PC-9 (cell line): ENCODE results near the gene VAX1. TPM values are rescaled to one million over a fixed set of nuclear protein-coding genes. Genes with fewer than 3 reads are reported as not detected.

Experiments
- BruUV-seq: library from RNA; stranded (reverse); fragments of 400-500 nt; replicated peaks from 2 replicates; lab custom pipeline; 2021; lab: Mats Ljungman, UMichigan
- CTCF ChIA-PET: fragments of 300-600 bp; sonication (Branson Sonifier 250); formaldehyde crosslinking; loops from one replicate; lab custom pipeline; 2022; ENCODE audit warnings: antibody characterized with exemption; lab: Charles Lee
- POLR2A ChIA-PET: fragments of 300-600 bp; sonication (Branson Sonifier 250); formaldehyde crosslinking; loops from one replicate; lab custom pipeline; 2022; ENCODE audit warnings: antibody characterized with exemption; ENCODE audit not compliant: unreplicated experiment; lab: Charles Lee
- DNase-seq, 2 experiments: peaks; one replicate each; pipeline versions ENCODE4 v3.0.0 to v3.0.0-alpha.2; 2015 to 2022; ENCODE audit warnings: mixed read lengths in 1 of 2
- H2AFZ ChIP-seq: fragments of 200-600 bp; sonication (generic); 2 replicates; pipeline ENCODE4 v1.8.1; 2017; ENCODE audit warnings: antibody characterized with exemption
- H3F3A ChIP-seq: fragments of 200-600 bp; sonication (generic); 2 replicates; pipeline ENCODE4 v1.8.1; 2017; ENCODE audit warnings: antibody characterized with exemption, mild to moderate bottlenecking, low read depth; ENCODE audit not compliant: insufficient read depth
- H3K27ac ChIP-seq: fragments of 200-600 bp; sonication (generic); 2 replicates; pipeline ENCODE4 v1.6.1; 2016; ENCODE audit warnings: mixed run types
- H3K27me3 ChIP-seq: fragments of 200-600 bp; sonication (generic); 2 replicates; pipeline ENCODE4 v1.6.1; 2016; ENCODE audit warnings: low read depth, mixed run types; ENCODE audit not compliant: insufficient read depth
- H3K36me3 ChIP-seq: fragments of 200-600 bp; sonication (generic); 2 replicates; pipeline ENCODE4 v1.6.1; 2016; ENCODE audit warnings: low read depth, mixed run types
- H3K4me1 ChIP-seq: fragments of 200-600 bp; sonication (generic); replicated peaks from 2 replicates; pipeline ENCODE4 v1.6.1; 2016; ENCODE audit warnings: mixed run types; ENCODE audit not compliant: insufficient read depth
- H3K4me2 ChIP-seq: fragments of 200-600 bp; sonication (generic); 2 replicates; pipeline ENCODE4 v1.6.1; 2017; ENCODE audit warnings: mixed run types
- H3K4me3 ChIP-seq: fragments of 200-600 bp; sonication (generic); 2 replicates; pipeline ENCODE4 v1.6.1; 2016; ENCODE audit warnings: mixed run types
- H3K79me2 ChIP-seq: fragments of 200-600 bp; sonication (generic); 2 replicates; pipeline ENCODE4 v1.6.1; 2017; ENCODE audit warnings: low read depth, mixed run types
- H3K9me2 ChIP-seq: fragments of 200-600 bp; sonication (generic); 2 replicates; pipeline ENCODE4 v1.8.1; 2017; ENCODE audit warnings: mild to moderate bottlenecking; ENCODE audit not compliant: insufficient read depth
- H3K9me3 ChIP-seq: fragments of 200-600 bp; sonication (generic); 2 replicates; pipeline ENCODE4 v1.8.1; 2016; ENCODE audit warnings: low read depth; ENCODE audit not compliant: insufficient read depth
- H4K20me1 ChIP-seq: fragments of 200-600 bp; sonication (generic); 2 replicates; pipeline ENCODE4 v1.8.1; 2017; ENCODE audit not compliant: insufficient read depth
- CTCF ChIP-seq: fragments of 200-600 bp; sonication (generic); conservative IDR thresholded peaks from 2 replicates; pipeline ENCODE4 v1.6.1; 2017; ENCODE audit warnings: mixed run types, antibody characterized with exemption, mild to moderate bottlenecking, moderate library complexity
- EZH2 ChIP-seq: fragments of 200-600 bp; sonication (generic); IDR thresholded peaks from 2 replicates; pipeline ENCODE4 v1.8.0; 2017; ENCODE audit warnings: antibody characterized with exemption, low read depth
- intact Hi-C: fragments of 100-400 bp; cut with micrococcal nuclease; formaldehyde crosslinking; loops from one replicate; pipeline ENCODE4 v1.10.0; 2022; ENCODE audit not compliant: unreplicated experiment
- total RNA-seq: library from RNA; stranded (reverse); gene quantifications from 2 replicates; pipeline ENCODE4 v1.2.3, GENCODE V29; 2021

The VAX1 gene
- total RNA-seq, 1 experiment from 2014 or later: not detected

GRCh38 chr10:117134056-117134305 is 4.1 kb downstream of the VAX1 start:
- Histone ChIP-seq H3K4me2 (no peak overlapping the region), H3K27ac (no peak overlapping the region), H3K36me3 (no peaks in the 10 kb centered on the region), H3K27me3 (0 out of 2 replicates have a peak, but pooled peaks cover 4% of the 10 kb centered on the region), H3F3A (no peaks in the 10 kb centered on the region), H3K79me2 (no peaks in the 10 kb centered on the region), H3K9me3 (no peaks in the 10 kb centered on the region), H3K4me3 (no peak overlapping the region), H4K20me1 (no peaks in the 10 kb centered on the region), H2AFZ (no peak overlapping the region), H3K4me1 (no peaks in the 10 kb centered on the region), H3K9me2 (no peaks in the 10 kb centered on the region)
- intact Hi-C loops: no loop called here
- BruUV-seq: no TSS peak
- POLR2A ChIA-PET: no interaction called here
- no peak for DNase-seq
- TF ChIP-seq EZH2 (no peak), CTCF (no peak)
- CTCF ChIA-PET: no interaction called here

GRCh38 chr10:117133273-117134055 is 4.6 kb downstream of the VAX1 start:
- H3K4me3 ChIP-seq: no peak overlapping the region
- no peak overlapping the region for H3K27ac ChIP-seq
- no TSS peak for BruUV-seq
- CTCF ChIA-PET: no interaction called here
- H3K9me3 ChIP-seq: no peaks in the 10 kb centered on the region
- H3K79me2 ChIP-seq: no peaks in the 10 kb centered on the region
- H3K27me3 ChIP-seq: 0 out of 2 replicates have a peak, but pooled peaks cover 4% of the 10 kb centered on the region
- no peaks in the 10 kb centered on the region for H3K4me1 ChIP-seq
- intact Hi-C loops: no loop called here
- no peak overlapping the region for H2AFZ ChIP-seq
- POLR2A ChIA-PET: no interaction called here
- no peak for DNase-seq
- no peaks in the 10 kb centered on the region for H3F3A ChIP-seq
- H4K20me1 ChIP-seq: no peaks in the 10 kb centered on the region
- no peaks in the 10 kb centered on the region for H3K9me2 ChIP-seq
- no peak overlapping the region for H3K4me2 ChIP-seq
- no peaks in the 10 kb centered on the region for H3K36me3 ChIP-seq
- TF ChIP-seq EZH2: no peak
- TF ChIP-seq CTCF: no peak

- Histone ChIP-seq H3K27me3 (0 out of 2 replicates have a peak, but pooled peaks cover 4% of the 10 kb centered on the region), H3K79me2 (no peaks in the 10 kb centered on the region), H2AFZ (no peak overlapping the region), H3K9me3 (no peaks in the 10 kb centered on the region), H3K9me2 (no peaks in the 10 kb centered on the region), H3F3A (no peaks in the 10 kb centered on the region), H4K20me1 (no peaks in the 10 kb centered on the region), H3K27ac (no peak overlapping the region), H3K36me3 (no peaks in the 10 kb centered on the region), H3K4me2 (no peak overlapping the region), H3K4me1 (no peaks in the 10 kb centered on the region), H3K4me3 (no peak overlapping the region)
- BruUV-seq: no TSS peak
- no peak for TF ChIP-seq EZH2
- CTCF ChIA-PET: no interaction called here
- DNase-seq: no peak
- POLR2A ChIA-PET: no interaction called here
- intact Hi-C loops: no loop called here
These were observed 5.3 kb downstream of the VAX1 start for GRCh38 chr10:117132751-117133231.
